ENCODE measurements around the gene BMPR1B.
"Not testable (repeated sequence)": the region's sequence is repeated elsewhere in the genome, so short reads cannot be mapped to it uniquely, and the experiment has no call there.

BMPR1B gene

GRCh38 chr4:95155759-95156451, 398.1 kb downstream of the BMPR1B start:
- DNase-seq = no peak

- DNase-seq = no peak
Measured at GRCh38 chr4:95156452-95156765, 398.7 kb downstream of the BMPR1B start.

GRCh38 chr4:95157596-95157995, 399.8 kb downstream of the BMPR1B start:
- DNase-seq = no peak

- no peak for DNase-seq
Measured at GRCh38 chr4:95158045-95158444, 400.3 kb downstream of the BMPR1B start.

- no peak for DNase-seq
Measured at GRCh38 chr4:95158626-95159025, 400.9 kb downstream of the BMPR1B start.

- DNase-seq = no peak
Measured at GRCh38 chr4:95159384-95159783, 401.6 kb downstream of the BMPR1B start.

- no peak for DNase-seq
Measured at GRCh38 chr4:95161781-95162469, 404.2 kb downstream of the BMPR1B start.

GRCh38 chr4:95162867-95163266, 405.1 kb downstream of the BMPR1B start:
- no peak for DNase-seq

- DNase-seq = peak; percentile 39
Measured at GRCh38 chr4:95165926-95166524, 408.3 kb downstream of the BMPR1B start.

GRCh38 chr4:95167805-95168204, 410.1 kb downstream of the BMPR1B start:
- no peak for DNase-seq

- DNase-seq = no peak
Measured at GRCh38 chr4:95170176-95170575, 412.4 kb downstream of the BMPR1B start.

- not testable (repeated sequence) for DNase-seq
Measured at GRCh38 chr4:95171377-95171776, 413.6 kb downstream of the BMPR1B start.

- no peak for DNase-seq
Measured at GRCh38 chr4:95178938-95179337, 421.2 kb downstream of the BMPR1B start.

- no peak for DNase-seq
Measured at GRCh38 chr4:95180531-95181242, 422.9 kb downstream of the BMPR1B start.

- no peak for DNase-seq
Measured at GRCh38 chr4:95181243-95181995, 423.7 kb downstream of the BMPR1B start.

GRCh38 chr4:95181996-95182306, 424.2 kb downstream of the BMPR1B start:
- no peak for DNase-seq

GRCh38 chr4:95183656-95184408, 426.1 kb downstream of the BMPR1B start:
- DNase-seq = no peak

GRCh38 chr4:95186666-95187065, 428.9 kb downstream of the BMPR1B start:
- DNase-seq = no peak

GRCh38 chr4:95188701-95189370, 431.1 kb downstream of the BMPR1B start:
- no peak for DNase-seq

- DNase-seq = no peak
Measured at GRCh38 chr4:95190751-95191436, 433.1 kb downstream of the BMPR1B start.

- no peak for DNase-seq
Measured at GRCh38 chr4:95191537-95191936, 433.8 kb downstream of the BMPR1B start.
